H7 (cell line): Measurements from ENCODE around the gene NARF. TPM values are rescaled to one million over a fixed set of nuclear protein-coding genes. Genes with fewer than 3 reads are reported as not detected.

Experiments used
- DNase-seq: peaks from one replicate; pipeline ENCODE4 v3.0.0; 2012
- H3K27me3 ChIP-seq: 2 replicates; pipeline ENCODE4 v1.6.0; 2011; ENCODE audit warnings: mild to moderate bottlenecking, low read length; ENCODE audit not compliant: control insufficient read depth, insufficient read depth
- H3K36me3 ChIP-seq: replicated peaks from 2 replicates; pipeline ENCODE4 v1.5.1; 2011; ENCODE audit warnings: low read length; ENCODE audit not compliant: control insufficient read depth, insufficient read depth
- H3K4me3 ChIP-seq: 2 replicates; pipeline ENCODE4 v1.5.1; 2011; ENCODE audit warnings: low read depth, mild to moderate bottlenecking, control low read depth, low read length, moderate library complexity; ENCODE audit not compliant: insufficient read depth
- total RNA-seq: library from RNA; depleted of rRNA; stranded (reverse); fragments of >200 nt; shearing (Covaris generic); gene quantifications from 2 replicates; pipeline ENCODE4 v1.2.3, GENCODE V29; 2014

The NARF gene
- total RNA-seq, 1 experiment from 2014 or later: 42.2 TPM

GRCh38 chr17:82489851-82490511, 31.4 kb downstream of the NARF start:
- DNase-seq: peak; percentile 50
- H3K4me3 ChIP-seq: no peak overlapping the region
- no peaks in the 10 kb centered on the region for H3K27me3 ChIP-seq
- peaks cover 10% of the 10 kb centered on the region for H3K36me3 ChIP-seq

- DNase-seq: peak; percentile 50
- Histone ChIP-seq H3K36me3 (peaks cover 6% of the 10 kb centered on the region), H3K27me3 (no peaks in the 10 kb centered on the region; the same call in 1 of the 2 replicates), H3K4me3 (no peak overlapping the region)
These were observed 32.1 kb downstream of the NARF start for GRCh38 chr17:82490512-82491195.

- Histone ChIP-seq H3K27me3 (no peaks in the 10 kb centered on the region; the same call in 1 of the 2 replicates), H3K4me3 (no peak overlapping the region), H3K36me3 (peaks cover 4% of the 10 kb centered on the region)
- DNase-seq: no peak
These were observed 32.6 kb downstream of the NARF start for GRCh38 chr17:82491196-82491530.

GRCh38 chr17:82491533-82491932, 33.0 kb downstream of the NARF start:
- Histone ChIP-seq H3K36me3 (peaks cover 4% of the 10 kb centered on the region), H3K4me3 (no peak overlapping the region), H3K27me3 (peaks cover 4% of the 10 kb centered on the region; the same call in 1 of the 2 replicates)
- peak; percentile 41 for DNase-seq

GRCh38 chr17:82492643-82493225, 34.2 kb downstream of the NARF start:
- H3K27me3 ChIP-seq: peaks cover 10% of the 10 kb centered on the region; the same call in 1 of the 2 replicates
- no peaks in the 10 kb centered on the region; the same call in 1 of the 2 replicates for H3K36me3 ChIP-seq
- peak; percentile 28 for DNase-seq
- no peak overlapping the region for H3K4me3 ChIP-seq

- Histone ChIP-seq H3K27me3 (peaks cover 16% of the 10 kb centered on the region; the same call in 1 of the 2 replicates), H3K36me3 (no peaks in the 10 kb centered on the region), H3K4me3 (no peak overlapping the region)
- DNase-seq: peak; percentile 50
These were observed 34.8 kb downstream of the NARF start for GRCh38 chr17:82493226-82493781.

GRCh38 chr17:82494236-82495055, 35.9 kb downstream of the NARF start:
- DNase-seq: peak; percentile 92
- peak overlapping the region; percentile 38 for H3K4me3 ChIP-seq
- H3K36me3 ChIP-seq: no peaks in the 10 kb centered on the region
- H3K27me3 ChIP-seq: peaks cover 16% of the 10 kb centered on the region; the same call in 1 of the 2 replicates

GRCh38 chr17:82495844-82496528, 37.4 kb downstream of the NARF start:
- Histone ChIP-seq H3K36me3 (no peaks in the 10 kb centered on the region), H3K27me3 (peaks cover 16% of the 10 kb centered on the region; the same call in 1 of the 2 replicates), H3K4me3 (no peak overlapping the region; the same call in 1 of the 2 replicates)
- DNase-seq: peak; percentile 74

GRCh38 chr17:82496529-82497434, 38.2 kb downstream of the NARF start:
- DNase-seq: peak; percentile 94
- H3K36me3 ChIP-seq: no peaks in the 10 kb centered on the region
- peaks cover 16% of the 10 kb centered on the region; the same call in 1 of the 2 replicates for H3K27me3 ChIP-seq
- H3K4me3 ChIP-seq: peak overlapping the region; percentile 71

GRCh38 chr17:82497483-82498405, 39.2 kb downstream of the NARF start:
- Histone ChIP-seq H3K27me3 (peaks cover 16% of the 10 kb centered on the region; the same call in 1 of the 2 replicates), H3K4me3 (peak overlapping the region; percentile 52), H3K36me3 (no peaks in the 10 kb centered on the region)
- peak; percentile 85 for DNase-seq

- no peak overlapping the region for H3K4me3 ChIP-seq
- no peaks in the 10 kb centered on the region for H3K36me3 ChIP-seq
- peaks cover 7% of the 10 kb centered on the region; the same call in 1 of the 2 replicates for H3K27me3 ChIP-seq
- DNase-seq: no peak
These were observed 43.7 kb downstream of the NARF start for GRCh38 chr17:82502207-82502606.

- no peak overlapping the region for H3K4me3 ChIP-seq
- no peak for DNase-seq
- H3K27me3 ChIP-seq: peaks cover under 1% of the 10 kb centered on the region; the same call in 1 of the 2 replicates
- no peaks in the 10 kb centered on the region for H3K36me3 ChIP-seq
These were observed 44.7 kb downstream of the NARF start for GRCh38 chr17:82503094-82503727.
